NCI-H2171 treated with DMSO at 0.1 percent for 48 hours (cell line): ENCODE results near the gene CYP27C1.

Experiments used
- DNase-seq: peaks from one replicate; lab custom pipeline; 2025; lab: John Stamatoyannopoulos, UW

Gene CYP27C1

GRCh38 chr2:127150996-127151395 is 69.1 kb downstream of the CYP27C1 start:
- DNase-seq: no peak

- DNase-seq: no peak
These were observed 70.7 kb downstream of the CYP27C1 start for GRCh38 chr2:127149384-127149783.

- DNase-seq: no peak
These were observed 73.1 kb downstream of the CYP27C1 start for GRCh38 chr2:127146820-127147502.

- no peak for DNase-seq
These were observed 73.9 kb downstream of the CYP27C1 start for GRCh38 chr2:127146071-127146725.

GRCh38 chr2:127145280-127145895 is 74.7 kb downstream of the CYP27C1 start:
- DNase-seq: no peak

GRCh38 chr2:127143841-127144782 is 76.0 kb downstream of the CYP27C1 start:
- no peak for DNase-seq

- DNase-seq: no peak
These were observed 77.2 kb downstream of the CYP27C1 start for GRCh38 chr2:127142663-127143630.

GRCh38 chr2:127140538-127140937 is 79.6 kb downstream of the CYP27C1 start:
- DNase-seq: no peak

GRCh38 chr2:127139766-127140165 is 80.3 kb downstream of the CYP27C1 start:
- no peak for DNase-seq

GRCh38 chr2:127138281-127138680 is 81.8 kb downstream of the CYP27C1 start:
- DNase-seq: no peak

GRCh38 chr2:127137741-127138140 is 82.4 kb downstream of the CYP27C1 start:
- no peak for DNase-seq

GRCh38 chr2:127137225-127137624 is 82.9 kb downstream of the CYP27C1 start:
- no peak for DNase-seq

GRCh38 chr2:127134833-127135830 is 85.0 kb downstream of the CYP27C1 start:
- DNase-seq: no peak

- no peak for DNase-seq
These were observed 85.9 kb downstream of the CYP27C1 start for GRCh38 chr2:127134235-127134634.
